Gastroesophageal sphincter (tissue), 4 donors: ENCODE measurements around the gene BOD1L2. TPM values are rescaled to one million over a fixed set of nuclear protein-coding genes. Genes with fewer than 3 reads are reported as not detected.

ENCODE experiments used
- ATAC-seq: fragments of 150-250 bp; one replicate; pipeline ENCODE4 v1.9.1; 2016; ENCODE audit warnings: mild to moderate bottlenecking, moderate library complexity
- H3K27ac ChIP-seq, 4 donors: fragments of 200-600 bp; sonication (generic) in 3 of 4; 1 replicate in 3 of 4; 2 replicates in 1 of 4; pipeline ENCODE4 v1.5.1; 2016 to 2019
- H3K27me3 ChIP-seq: fragments of 200-600 bp; sonication (generic); one replicate; pipeline ENCODE4 v1.5.1; 2019
- H3K36me3 ChIP-seq, 2 donors: fragments of 200-600 bp; sonication (generic); one replicate each; pipeline ENCODE4 v1.5.1; 2019; ENCODE audit warnings: control low read depth in 1 of 2
- H3K4me1 ChIP-seq, 3 donors: fragments of 200-600 bp; sonication (generic); 1 replicate in 2 of 3; 2 replicates in 1 of 3; pipeline ENCODE4 v1.5.1; 2016 to 2019; ENCODE audit warnings: control low read depth in 2 of 3
- H3K4me3 ChIP-seq, 2 donors: fragments of 200-600 bp; sonication (generic); one replicate each; pipeline ENCODE4 v1.5.1; 2019; ENCODE audit warnings: mild to moderate bottlenecking in 1 of 2, moderate library complexity in 1 of 2
- H3K9me3 ChIP-seq, 3 donors: fragments of 200-600 bp; sonication (generic); one replicate each; pipeline ENCODE4 v1.5.1; 2017 to 2019; ENCODE audit warnings: control low read depth in 2 of 3
- CTCF ChIP-seq, 4 experiments: fragments of 200-600 bp in 2 of 4; fragments of 450-650 bp in 2 of 4; sonication (generic) in 1 of 4; IDR thresholded peaks; one replicate each; pipeline ENCODE4 v1.5.1; 2017 to 2019; ENCODE audit warnings: antibody characterized with exemption in 4 of 4, mild to moderate bottlenecking in 2 of 4, moderate library complexity in 2 of 4
- EP300 ChIP-seq: sonication (generic); formaldehyde crosslinking; IDR thresholded peaks from one replicate; pipeline ENCODE4 v1.6.1; 2017; ENCODE audit warnings: antibody characterized with exemption, mild to moderate bottlenecking
- POLR2A ChIP-seq, 2 donors: fragments of 450-650 bp; IDR thresholded peaks; one replicate each; pipeline ENCODE4 v1.6.1; 2017; ENCODE audit warnings: antibody characterized with exemption in 2 of 2, mild to moderate bottlenecking in 2 of 2, moderate library complexity in 1 of 2
- POLR2AphosphoS5 ChIP-seq: sonication (generic); formaldehyde crosslinking; IDR thresholded peaks from one replicate; pipeline ENCODE4 v1.6.1; 2017; ENCODE audit warnings: antibody characterized with exemption
- WGBS, 2 donors: methylation state at CpG; one replicate each; pipeline ENCODE4 v1.1.5; 2018; ENCODE audit warnings: low coverage in 1 of 2; 5-methylcytosine and 5-hydroxymethylcytosine counted together
- total RNA-seq, 4 donors: library from RNA; depleted of rRNA; stranded (reverse); fragments of >200 nt; gene quantifications; one replicate each; pipeline ENCODE4 v1.1.0, GENCODE V29; 2016

BOD1L2 gene
- total RNA-seq, 4 donors from 2014 or later, result not detected

- Histone ChIP-seq H3K4me3 (no peak overlapping the region), H3K9me3 (no peaks in the 10 kb centered on the region), H3K36me3 (no peaks in the 10 kb centered on the region), H3K27me3 (peaks cover 13% of the 10 kb centered on the region), H3K27ac (no peak overlapping the region), H3K4me1 (no peaks in the 10 kb centered on the region)
- 45 to 73% methylated on average over 3 to 5 of the region's 7 CpGs for WGBS, 2 donors
- ATAC-seq, result no peak
- TF ChIP-seq EP300 (no peak), POLR2A (IDR thresholded peaks at IDR 0.05) (no peak), CTCF (IDR thresholded peaks at IDR 0.05) (no peak), POLR2AphosphoS5 (no peak)
These were observed 30.2 kb upstream of the BOD1L2 start for GRCh38 chr18:57116598-57117132.

GRCh38 chr18:57121542-57122112, 25.3 kb upstream of the BOD1L2 start:
- TF ChIP-seq POLR2AphosphoS5, result no peak
- TF ChIP-seq EP300, result no peak
- no peak for TF ChIP-seq POLR2A (IDR thresholded peaks at IDR 0.05)
- TF ChIP-seq CTCF (IDR thresholded peaks at IDR 0.05), result no peak
- ATAC-seq, result no peak
- WGBS, 2 donors, result 0% methylated on average over 1 of the region's 33 CpGs; no CpG with 5 or more reads in 1 of the 2 donors

GRCh38 chr18:57122936-57123510, 23.9 kb upstream of the BOD1L2 start:
- Histone ChIP-seq H3K4me3 (no peak overlapping the region), H3K4me1 (no peaks in the 10 kb centered on the region), H3K27ac (no peak overlapping the region), H3K36me3 (no peaks in the 10 kb centered on the region), H3K27me3 (peaks cover 74% of the 10 kb centered on the region), H3K9me3 (no peaks in the 10 kb centered on the region)
- WGBS, 2 donors, result 1 to 12% methylated on average over 6 of the region's 6 CpGs
- TF ChIP-seq EP300, result no peak
- no peak for TF ChIP-seq CTCF (IDR thresholded peaks at IDR 0.05)
- no peak for TF ChIP-seq POLR2AphosphoS5
- no peak for TF ChIP-seq POLR2A (IDR thresholded peaks at IDR 0.05)
- ATAC-seq, result no peak

More at GRCh38 chr18:57121542-57122112, 25.3 kb upstream of the BOD1L2 start:
- Histone ChIP-seq H3K9me3 (no peaks in the 10 kb centered on the region), H3K4me3 (no peak overlapping the region), H3K36me3 (no peaks in the 10 kb centered on the region), H3K4me1 (no peaks in the 10 kb centered on the region), H3K27me3 (peaks cover 61% of the 10 kb centered on the region), H3K27ac (no peak overlapping the region)

GRCh38 chr18:57125627-57126026, 21.3 kb upstream of the BOD1L2 start:
- Histone ChIP-seq H3K36me3 (no peaks in the 10 kb centered on the region), H3K27ac (no peak overlapping the region), H3K27me3 (peaks cover 74% of the 10 kb centered on the region), H3K9me3 (no peaks in the 10 kb centered on the region), H3K4me3 (no peak overlapping the region), H3K4me1 (no peaks in the 10 kb centered on the region)
- 30 to 51% methylated on average over 4 to 5 of the region's 5 CpGs for WGBS, 2 donors
- TF ChIP-seq POLR2AphosphoS5 (no peak), EP300 (no peak), CTCF (IDR thresholded peaks at IDR 0.05) (no peak), POLR2A (IDR thresholded peaks at IDR 0.05) (no peak)
- ATAC-seq, result no peak
